Frontal cortex (tissue), 4 donors: ENCODE results near the gene CSNK1D. TPM values are rescaled to one million over a fixed set of nuclear protein-coding genes. Genes with fewer than 3 reads are reported as not detected.
"Not testable (repeated sequence)": the region's sequence is repeated elsewhere in the genome, so short reads cannot be mapped to it uniquely, and the experiment has no call there.

Source experiments
- DNase-seq, 2 donors: peaks; one replicate each; pipeline ENCODE4 v3.0.0; 2012; ENCODE audit warnings: low spot score in 2 of 2
- FAIRE-seq: peaks from 2 replicates; lab custom pipeline; 2012; peaks lifted over from hg19 to GRCh38; lab: Jason Lieb, UNC
- total RNA-seq: library from RNA; depleted of rRNA; stranded (reverse); fragments of >200 nt; gene quantifications from one replicate; pipeline ENCODE4 v1.2.3, GENCODE V29; 2014
- donor health status: control.
- donor health status: control.
- donor health status: control.

The CSNK1D gene
- total RNA-seq, 1 donor from 2014 or later = 22.8 TPM

- FAIRE-seq (no peak), DNase-seq (no peak)
Observed at GRCh38 chr17:82204831-82205719, 68.4 kb downstream of the CSNK1D start.

DNA sequence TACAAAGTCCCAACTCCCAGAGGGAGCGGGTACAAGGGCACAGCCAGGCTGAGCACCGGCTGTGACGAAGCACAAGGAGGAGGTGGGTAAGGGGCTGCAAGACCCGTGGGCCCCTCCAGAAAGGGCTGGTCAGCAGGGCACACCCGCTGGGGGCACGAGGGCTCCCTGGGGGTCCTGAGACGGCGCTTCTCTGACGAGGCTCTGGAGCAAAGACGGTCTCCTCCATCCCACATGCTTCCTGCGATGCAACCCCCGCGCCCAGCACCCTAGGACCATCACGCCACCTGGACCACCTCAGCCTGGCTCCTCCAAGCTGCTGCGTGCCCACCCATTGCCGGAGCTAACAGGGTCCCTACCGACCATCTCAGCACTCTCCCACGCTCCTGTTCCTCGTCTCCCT is 69.6 kb downstream of the CSNK1D start:
- DNase-seq (no peak), FAIRE-seq (no peak)

DNA sequence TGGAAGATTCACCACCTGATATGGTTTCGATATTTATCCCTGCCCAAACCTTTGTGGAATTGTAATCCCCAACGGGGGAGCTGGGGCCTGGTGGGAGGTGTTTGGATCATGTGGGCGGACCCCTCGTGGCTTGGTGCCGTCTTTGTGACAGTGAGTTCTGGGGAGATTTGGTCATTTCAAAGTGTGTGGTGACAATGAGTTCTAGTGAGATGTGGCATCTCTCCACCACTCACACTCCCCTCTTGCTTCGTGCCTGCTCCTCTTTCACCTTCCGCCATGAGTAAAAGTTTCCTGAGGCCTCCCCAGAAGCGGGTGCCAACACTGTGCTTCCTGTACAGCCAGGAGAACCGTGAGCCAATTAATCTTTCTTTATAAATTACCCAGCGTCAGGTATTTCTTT is 70.5 kb downstream of the CSNK1D start:
- DNase-seq = no peak
- FAIRE-seq = no peak

DNA sequence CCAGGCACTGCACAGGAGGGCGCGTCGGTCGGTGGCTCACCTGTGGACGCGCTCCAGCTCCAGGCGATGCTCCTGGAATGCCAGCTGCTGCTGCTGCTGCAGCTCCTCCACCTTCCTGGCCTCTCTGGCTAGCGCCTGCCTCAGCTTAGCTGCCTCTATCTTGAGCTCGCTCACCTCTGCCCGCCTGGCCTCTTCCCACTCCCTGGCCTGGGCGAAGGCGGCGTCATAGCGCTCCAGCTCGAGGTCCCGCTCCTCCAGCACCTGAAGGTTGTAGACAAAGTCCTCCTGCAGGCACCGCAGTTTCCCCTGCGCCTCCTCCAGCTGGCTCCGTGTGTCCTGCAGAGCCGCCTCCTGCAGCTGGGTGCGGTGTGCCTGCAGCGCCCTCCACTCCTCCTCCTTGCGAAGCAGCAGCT is 72.0 kb downstream of the CSNK1D start:
- no peak for DNase-seq

DNA sequence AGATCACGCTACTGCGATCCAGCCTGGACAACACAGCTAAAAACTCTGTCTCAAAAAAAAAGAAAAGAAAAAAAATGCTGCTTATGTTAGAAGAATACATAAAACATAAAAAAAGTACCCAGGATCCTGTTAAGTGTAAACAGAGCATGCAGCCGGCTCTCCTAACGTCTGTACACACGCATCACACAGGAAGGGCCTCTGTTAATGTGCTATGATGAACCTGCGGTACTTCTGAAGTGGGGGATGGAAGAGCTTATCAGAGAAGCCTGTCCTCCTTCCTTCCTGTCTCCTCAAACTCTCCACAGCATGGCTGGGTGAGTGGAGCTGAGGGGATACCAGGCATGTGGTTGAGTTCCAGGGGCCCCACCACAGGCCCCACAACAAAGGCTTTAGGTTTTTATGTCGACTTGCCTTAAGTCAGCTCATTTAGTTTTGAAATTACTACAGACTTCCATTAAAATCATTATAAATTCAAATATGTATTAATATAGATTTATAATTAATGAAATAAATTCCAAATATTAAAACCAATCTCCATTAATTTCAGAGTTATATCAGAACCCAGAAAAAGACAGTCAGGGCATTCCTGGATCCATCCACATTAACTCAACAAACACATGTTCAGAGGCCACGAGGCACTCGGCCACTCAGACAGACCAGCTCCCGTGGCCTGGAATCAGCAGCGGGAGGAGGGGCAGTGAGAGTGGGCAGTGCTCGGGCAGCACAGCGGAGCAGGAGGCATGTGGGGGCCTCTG is 72.6 kb downstream of the CSNK1D start:
- DNase-seq (no peak), FAIRE-seq (no peak)

More for the DNA sequence above, 72.0 kb downstream of the CSNK1D start:
- no peak for FAIRE-seq

DNA sequence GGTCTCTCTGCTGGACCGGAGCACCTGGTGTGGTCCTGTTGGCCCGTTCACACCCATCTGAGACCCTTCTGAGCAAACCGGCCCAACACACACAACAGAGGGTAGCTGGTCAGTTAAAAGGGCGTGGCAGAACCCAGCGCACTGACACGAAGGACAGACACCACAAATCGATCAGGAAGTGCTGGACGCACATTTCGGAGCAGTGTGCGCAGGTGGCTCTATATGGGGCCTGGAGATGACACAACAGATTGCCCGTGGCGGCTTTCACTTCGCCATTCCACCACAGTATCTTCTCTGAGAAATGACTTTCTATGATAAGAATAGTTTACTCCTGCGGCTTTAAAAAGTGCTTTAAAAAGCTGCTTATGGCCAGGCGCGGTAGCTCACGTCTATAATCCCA is 73.4 kb downstream of the CSNK1D start:
- no peak for DNase-seq
- no peak for FAIRE-seq

DNA sequence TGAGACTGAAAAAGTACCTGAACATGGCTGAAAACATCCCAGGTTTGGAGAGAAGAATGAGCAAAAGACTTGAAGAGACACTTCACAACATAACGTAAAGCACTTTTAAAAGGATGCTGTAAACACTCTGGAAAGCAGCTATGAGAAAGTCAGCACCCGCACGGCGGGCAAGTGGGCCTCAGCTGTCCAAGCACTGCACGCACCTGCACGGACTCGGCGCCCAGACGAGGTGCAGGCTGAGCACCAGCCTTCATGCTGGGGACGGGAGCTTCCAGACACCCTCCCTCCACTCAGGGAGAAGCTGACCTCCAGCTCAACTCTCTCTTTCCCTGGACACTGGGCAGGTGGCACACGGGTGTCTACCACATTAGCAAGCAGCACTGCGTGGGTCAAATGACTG is 74.0 kb downstream of the CSNK1D start:
- FAIRE-seq (no peak), DNase-seq (no peak)

GRCh38 chr17:82198092-82198491 is 75.4 kb downstream of the CSNK1D start:
- no peak for DNase-seq
- no peak for FAIRE-seq

- DNase-seq = no peak
- FAIRE-seq = no peak
Observed at GRCh38 chr17:82195675-82196672, 77.5 kb downstream of the CSNK1D start.

DNA sequence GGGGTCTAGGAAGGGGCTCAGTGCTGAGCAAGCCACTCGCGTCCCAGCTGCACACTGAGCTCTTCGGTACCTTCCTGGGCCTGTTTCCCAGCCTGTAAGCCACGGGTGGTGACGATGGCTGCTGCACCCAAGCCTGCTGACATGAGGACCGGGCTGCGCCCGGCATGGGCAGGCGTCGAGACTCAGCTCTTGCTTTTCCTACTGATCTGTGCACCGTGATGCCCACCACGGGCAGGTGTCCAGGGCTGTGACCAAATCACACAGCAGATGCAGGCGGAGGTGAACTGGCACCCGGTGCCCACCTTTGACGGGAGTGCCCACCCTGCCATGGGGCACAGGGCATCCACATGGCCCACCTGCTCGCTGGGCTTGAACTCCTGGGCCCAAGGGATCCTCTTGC is 78.7 kb downstream of the CSNK1D start:
- DNase-seq (no peak), FAIRE-seq (no peak)

DNA sequence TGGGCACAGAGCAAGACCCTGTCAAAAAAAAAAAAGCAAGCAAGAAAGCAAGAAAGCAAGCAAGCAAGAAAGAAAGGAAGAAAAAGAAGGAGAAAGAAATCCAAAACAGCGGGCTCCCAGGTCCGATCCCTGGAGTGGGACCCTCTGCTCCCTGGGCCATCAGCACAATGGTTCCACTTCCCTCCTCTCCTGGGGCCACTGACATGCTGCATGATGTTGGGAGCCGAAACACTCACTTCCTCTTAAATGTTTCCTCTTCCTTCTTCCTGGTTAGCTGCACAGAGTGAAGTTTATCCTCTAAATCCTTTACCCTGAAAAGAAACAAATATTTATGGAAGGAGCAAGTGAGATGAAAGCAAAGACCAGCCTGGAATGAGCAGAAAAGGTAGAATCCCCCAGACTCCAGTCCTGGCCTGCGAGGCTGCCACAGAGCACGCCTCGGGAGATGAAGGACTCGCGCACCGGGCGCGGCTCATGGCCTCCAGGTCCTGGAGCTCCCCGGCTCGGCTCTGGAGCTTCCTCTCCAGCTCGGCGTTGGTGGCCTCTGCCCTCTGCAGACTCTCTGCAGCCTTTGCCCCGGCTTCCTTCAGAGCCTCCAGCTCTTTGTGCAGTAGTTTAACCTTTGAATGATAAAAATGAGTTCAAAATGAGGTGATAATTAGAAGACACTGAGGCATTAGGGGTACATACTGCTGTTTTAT is 79.8 kb downstream of the CSNK1D start:
- DNase-seq = no peak
- FAIRE-seq = no peak

- FAIRE-seq, DNase-seq: not testable (repeated sequence)
Observed at GRCh38 chr17:82193050-82193449, 80.5 kb downstream of the CSNK1D start.

Other genes starting within 250 kb of the CSNK1D start
- 110 TPM for gene RAC3, start 242.0 kb downstream of the CSNK1D start, total RNA-seq
- 25.7 TPM for gene DCXR, start 236.0 kb downstream of the CSNK1D start, total RNA-seq
- 21.2 TPM for gene RFNG, start 221.9 kb downstream of the CSNK1D start, total RNA-seq
- 73.8 TPM for gene GPS1, start 221.8 kb downstream of the CSNK1D start, total RNA-seq
- 18.8 TPM for gene DUS1L, start 207.9 kb downstream of the CSNK1D start, total RNA-seq
- gene FASN, start 175.5 kb downstream of the CSNK1D start, total RNA-seq = 92.1 TPM
- gene CCDC57, start 60.9 kb downstream of the CSNK1D start, total RNA-seq = 17.1 TPM
- 2.0 TPM for gene SLC16A3, start 44.7 kb downstream of the CSNK1D start, total RNA-seq
- not detected for gene CD7, start 43.9 kb upstream of the CSNK1D start, total RNA-seq
- 4.9 TPM for gene SECTM1, start 60.1 kb upstream of the CSNK1D start, total RNA-seq
- gene TEX19, start 85.5 kb upstream of the CSNK1D start, total RNA-seq = not detected
- gene UTS2R, start 98.1 kb upstream of the CSNK1D start, total RNA-seq = not detected
- 14.3 TPM for gene HEXD, start 144.6 kb upstream of the CSNK1D start, total RNA-seq
- 15.9 TPM for gene OGFOD3, start 144.9 kb upstream of the CSNK1D start, total RNA-seq
- 19.2 TPM for gene CYBC1, start 177.1 kb upstream of the CSNK1D start, total RNA-seq
- gene NARF, start 185.0 kb upstream of the CSNK1D start, total RNA-seq = 42.8 TPM
- gene FOXK2, start 246.0 kb upstream of the CSNK1D start, total RNA-seq = 40.8 TPM